Testis (tissue), 2 donors: ENCODE data around the gene KCND3.

Experiments
- POLR2A ChIP-seq: fragments of 450-650 bp; IDR thresholded peaks from one replicate; pipeline ENCODE4 v1.6.1; 2017; ENCODE audit warnings: antibody characterized with exemption, mild to moderate bottlenecking, moderate library complexity
- TF ChIP-seq, protein P1 (sequence below), 3 experiments: fragments of 450-650 bp in 2 of 3; fragments of 200-600 bp in 1 of 3; sonication (generic) in 1 of 3; IDR thresholded peaks; one replicate each; pipeline ENCODE4 v1.5.1; 2016 to 2019; ENCODE audit warnings: antibody characterized with exemption in 3 of 3, mild to moderate bottlenecking in 2 of 3, moderate library complexity in 1 of 3

DNA sequence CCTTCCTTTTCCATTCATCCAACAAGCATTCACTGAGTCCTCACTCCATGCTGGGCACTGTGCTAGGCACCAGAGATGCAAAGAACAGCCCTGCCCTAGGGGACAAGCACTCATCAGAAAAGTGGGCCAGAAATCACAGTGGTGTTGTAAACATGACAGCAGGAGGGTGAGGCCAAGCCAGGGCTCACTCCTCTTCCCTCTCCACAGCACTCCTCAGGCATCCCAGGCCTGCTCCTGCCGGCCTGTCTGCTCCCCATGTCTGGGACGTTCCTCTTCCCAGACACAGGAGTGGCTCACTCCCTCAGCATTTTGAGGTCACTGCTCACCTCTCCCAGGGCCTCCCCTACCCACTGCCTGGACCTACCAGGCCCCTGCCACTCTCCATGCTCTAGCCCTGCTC, 61.8 kb downstream of the KCND3 start:
- TF ChIP-seq, protein P1, sequence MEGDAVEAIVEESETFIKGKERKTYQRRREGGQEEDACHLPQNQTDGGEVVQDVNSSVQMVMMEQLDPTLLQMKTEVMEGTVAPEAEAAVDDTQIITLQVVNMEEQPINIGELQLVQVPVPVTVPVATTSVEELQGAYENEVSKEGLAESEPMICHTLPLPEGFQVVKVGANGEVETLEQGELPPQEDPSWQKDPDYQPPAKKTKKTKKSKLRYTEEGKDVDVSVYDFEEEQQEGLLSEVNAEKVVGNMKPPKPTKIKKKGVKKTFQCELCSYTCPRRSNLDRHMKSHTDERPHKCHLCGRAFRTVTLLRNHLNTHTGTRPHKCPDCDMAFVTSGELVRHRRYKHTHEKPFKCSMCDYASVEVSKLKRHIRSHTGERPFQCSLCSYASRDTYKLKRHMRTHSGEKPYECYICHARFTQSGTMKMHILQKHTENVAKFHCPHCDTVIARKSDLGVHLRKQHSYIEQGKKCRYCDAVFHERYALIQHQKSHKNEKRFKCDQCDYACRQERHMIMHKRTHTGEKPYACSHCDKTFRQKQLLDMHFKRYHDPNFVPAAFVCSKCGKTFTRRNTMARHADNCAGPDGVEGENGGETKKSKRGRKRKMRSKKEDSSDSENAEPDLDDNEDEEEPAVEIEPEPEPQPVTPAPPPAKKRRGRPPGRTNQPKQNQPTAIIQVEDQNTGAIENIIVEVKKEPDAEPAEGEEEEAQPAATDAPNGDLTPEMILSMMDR (IDR thresholded peaks at IDR 0.05) = no peak
- TF ChIP-seq POLR2A = no peak
